Measurements from ENCODE around the gene ENPP3. TPM values are rescaled to one million over a fixed set of nuclear protein-coding genes. Genes with fewer than 3 reads are reported as not detected.

ENPP3 gene
- total RNA-seq, 1 donor, result not detected

DNA sequence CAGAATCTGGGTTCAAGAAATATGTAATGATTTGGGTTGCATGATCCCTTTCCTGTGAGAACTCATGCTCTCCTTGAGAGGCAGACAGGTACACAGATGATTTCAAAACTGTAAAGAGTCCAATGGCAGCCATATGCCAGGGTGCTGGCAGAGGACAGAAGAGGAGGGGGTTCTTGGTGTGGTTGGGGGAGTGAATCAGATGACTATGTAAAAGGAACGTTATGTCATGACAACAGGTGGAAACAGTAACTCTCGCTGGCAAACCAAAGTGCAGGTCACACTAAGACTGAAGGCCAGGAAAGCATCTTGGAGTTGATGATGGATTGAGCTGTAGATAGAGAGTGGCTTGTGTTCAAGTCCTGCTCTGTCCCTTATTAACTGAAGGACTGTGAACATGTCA lies 43.8 kb downstream of the ENPP3 start:
- no peak for DNase-seq (ENCODE audit: low read depth)

DNA sequence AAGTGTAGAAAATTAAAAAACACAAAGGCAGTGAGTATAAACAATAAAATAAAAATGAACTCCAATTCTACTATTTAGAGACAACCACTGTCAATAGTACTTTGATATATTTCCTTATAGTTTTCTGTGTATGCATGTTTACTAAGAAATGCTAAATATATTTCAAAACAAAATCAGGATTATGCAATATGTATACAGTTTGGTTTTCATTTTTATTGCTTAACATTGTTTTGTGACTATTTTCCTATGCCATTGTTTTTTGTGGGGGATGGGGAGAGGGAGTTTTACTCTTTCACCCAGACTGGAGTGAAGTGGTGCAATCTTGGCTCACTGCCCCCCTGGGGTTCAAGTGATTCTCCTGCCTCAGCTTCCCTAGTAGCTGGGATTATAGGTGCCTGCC lies 44.5 kb downstream of the ENPP3 start:
- TF ChIP-seq, protein P1, sequence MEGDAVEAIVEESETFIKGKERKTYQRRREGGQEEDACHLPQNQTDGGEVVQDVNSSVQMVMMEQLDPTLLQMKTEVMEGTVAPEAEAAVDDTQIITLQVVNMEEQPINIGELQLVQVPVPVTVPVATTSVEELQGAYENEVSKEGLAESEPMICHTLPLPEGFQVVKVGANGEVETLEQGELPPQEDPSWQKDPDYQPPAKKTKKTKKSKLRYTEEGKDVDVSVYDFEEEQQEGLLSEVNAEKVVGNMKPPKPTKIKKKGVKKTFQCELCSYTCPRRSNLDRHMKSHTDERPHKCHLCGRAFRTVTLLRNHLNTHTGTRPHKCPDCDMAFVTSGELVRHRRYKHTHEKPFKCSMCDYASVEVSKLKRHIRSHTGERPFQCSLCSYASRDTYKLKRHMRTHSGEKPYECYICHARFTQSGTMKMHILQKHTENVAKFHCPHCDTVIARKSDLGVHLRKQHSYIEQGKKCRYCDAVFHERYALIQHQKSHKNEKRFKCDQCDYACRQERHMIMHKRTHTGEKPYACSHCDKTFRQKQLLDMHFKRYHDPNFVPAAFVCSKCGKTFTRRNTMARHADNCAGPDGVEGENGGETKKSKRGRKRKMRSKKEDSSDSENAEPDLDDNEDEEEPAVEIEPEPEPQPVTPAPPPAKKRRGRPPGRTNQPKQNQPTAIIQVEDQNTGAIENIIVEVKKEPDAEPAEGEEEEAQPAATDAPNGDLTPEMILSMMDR (IDR thresholded peaks at IDR 0.05; ENCODE audit: insufficient read depth, low read depth, low read length), result no peak

More for the DNA sequence above, 43.8 kb downstream of the ENPP3 start:
- TF ChIP-seq, protein P1 (IDR thresholded peaks at IDR 0.05; ENCODE audit: insufficient read depth, low read depth, low read length), result no peak
- H3K4me3 ChIP-seq (ENCODE audit: low read depth, low read length), result no peak overlapping the region

DNA sequence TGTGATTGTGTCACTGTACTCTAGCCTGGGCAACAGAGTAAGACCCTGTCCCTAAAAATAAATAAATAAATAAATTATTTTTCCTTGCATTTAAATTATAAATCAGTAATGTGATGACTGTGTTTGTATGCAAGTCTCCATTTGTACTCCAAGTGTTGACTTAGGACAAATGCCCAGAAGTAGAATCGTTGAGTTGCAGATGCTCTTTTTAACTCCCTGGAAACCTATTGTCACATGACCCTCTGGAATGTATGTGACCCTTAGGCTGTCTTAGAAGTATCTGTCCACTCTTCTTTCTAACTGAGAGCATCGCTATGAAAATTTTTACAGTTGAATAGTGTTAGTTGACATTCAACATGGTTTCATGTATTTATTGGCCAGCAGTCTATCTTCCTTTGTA lies 45.3 kb downstream of the ENPP3 start:
- TF ChIP-seq, protein P1 (IDR thresholded peaks at IDR 0.05; ENCODE audit: insufficient read depth, low read depth, low read length), result no peak
- no peak overlapping the region for H3K4me3 ChIP-seq (ENCODE audit: low read depth, low read length)
- DNase-seq (ENCODE audit: low read depth), result no peak

More for the DNA sequence above, 44.5 kb downstream of the ENPP3 start:
- DNase-seq (ENCODE audit: low read depth), result no peak
- no peak overlapping the region for H3K4me3 ChIP-seq (ENCODE audit: low read depth, low read length)

DNA sequence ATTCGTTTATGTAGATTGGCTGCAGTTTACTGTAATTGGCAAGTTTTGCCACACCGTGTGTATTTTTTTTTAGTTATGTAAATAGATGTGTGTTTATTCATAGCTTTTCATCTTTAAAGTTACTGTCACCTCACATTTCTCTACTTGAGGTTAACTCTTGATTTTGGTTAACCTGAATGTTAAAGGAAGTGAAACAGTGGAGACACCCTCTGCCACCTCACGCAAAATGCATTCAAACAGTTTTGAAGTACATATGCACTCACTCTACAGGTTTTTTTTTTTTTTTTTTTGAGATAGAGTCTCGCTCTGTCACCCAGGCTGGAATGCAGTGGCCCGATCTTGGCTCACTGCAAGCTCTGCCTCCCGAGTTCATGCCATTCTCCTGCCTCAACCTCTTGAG lies 46.4 kb downstream of the ENPP3 start:
- H3K4me3 ChIP-seq (ENCODE audit: low read depth, low read length), result no peak overlapping the region
- DNase-seq (ENCODE audit: low read depth), result no peak
- TF ChIP-seq, protein P1 (IDR thresholded peaks at IDR 0.05; ENCODE audit: insufficient read depth, low read depth, low read length), result no peak

DNA sequence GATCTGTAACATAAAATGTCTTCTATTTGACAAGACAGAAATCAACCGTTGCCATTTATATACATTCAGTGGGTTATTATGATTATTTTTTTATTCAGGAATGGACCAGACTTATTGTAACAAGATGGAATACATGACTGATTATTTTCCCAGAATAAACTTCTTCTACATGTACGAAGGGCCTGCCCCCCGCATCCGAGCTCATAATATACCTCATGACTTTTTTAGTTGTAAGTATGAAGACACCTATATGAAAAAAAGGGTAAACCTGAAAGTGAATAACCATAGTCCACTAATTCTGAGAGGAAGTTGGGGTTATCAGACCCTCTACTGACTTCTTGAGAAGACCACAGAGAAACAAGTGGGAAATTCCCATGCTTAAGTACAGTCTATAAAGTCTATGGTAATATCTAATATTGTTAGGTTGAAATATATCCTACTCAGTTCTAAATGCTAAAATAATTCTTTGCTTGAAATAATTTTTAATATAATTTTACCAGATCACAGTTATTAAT lies 48.2 kb downstream of the ENPP3 start:
- no peak overlapping the region for H3K4me3 ChIP-seq (ENCODE audit: low read depth, low read length)
- TF ChIP-seq, protein P1 (IDR thresholded peaks at IDR 0.05; ENCODE audit: insufficient read depth, low read depth, low read length), result no peak
- DNase-seq (ENCODE audit: low read depth), result no peak

DNA sequence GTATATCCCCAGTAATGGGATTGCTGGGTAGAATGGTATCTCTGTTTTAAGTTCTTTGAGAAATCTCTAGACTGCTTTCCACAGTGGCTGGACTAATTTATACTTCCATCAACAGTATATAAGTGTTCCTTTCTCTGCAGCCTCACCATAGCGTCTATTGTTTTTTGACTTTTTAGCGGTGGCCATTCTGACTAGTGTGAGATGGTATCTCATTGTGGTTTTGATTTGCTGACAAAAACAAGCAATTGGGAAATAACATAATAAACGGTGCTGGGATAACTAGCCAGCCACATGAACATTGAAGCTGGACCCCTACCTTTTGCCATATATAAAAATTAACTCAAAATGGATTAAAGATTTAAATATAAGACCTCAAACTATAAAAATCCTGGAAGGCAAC lies 49.9 kb downstream of the ENPP3 start:
- no peak for DNase-seq (ENCODE audit: low read depth)
- H3K4me3 ChIP-seq (ENCODE audit: low read depth, low read length), result no peak overlapping the region
- TF ChIP-seq, protein P1 (IDR thresholded peaks at IDR 0.05; ENCODE audit: insufficient read depth, low read depth, low read length), result no peak

DNA sequence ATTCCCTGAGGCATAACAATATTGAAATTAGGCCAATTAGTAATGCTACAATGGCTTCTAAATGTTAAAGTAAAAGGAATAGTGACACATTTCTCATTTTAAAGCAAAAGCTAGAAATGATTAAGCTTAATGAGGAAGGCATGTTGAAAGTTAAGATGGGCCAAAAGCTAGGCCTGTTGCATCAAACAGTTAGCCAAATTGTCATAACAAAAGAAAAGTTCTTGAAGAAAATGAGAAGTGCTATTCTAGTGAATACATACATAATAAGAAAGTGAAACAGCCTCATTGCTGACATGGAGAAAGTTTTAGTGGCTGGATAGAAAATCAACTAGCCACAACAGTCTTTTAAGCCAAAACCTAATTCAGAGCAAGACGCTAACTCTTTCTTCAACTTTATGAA lies 51.2 kb downstream of the ENPP3 start:
- no peak overlapping the region for H3K4me3 ChIP-seq (ENCODE audit: low read depth, low read length)
- TF ChIP-seq, protein P1 (IDR thresholded peaks at IDR 0.05; ENCODE audit: insufficient read depth, low read depth, low read length), result no peak
- no peak for DNase-seq (ENCODE audit: low read depth)
